ENCODE data around the gene GRK5.

Gene GRK5

GRCh38 chr10:119243488-119243887 is 36.1 kb downstream of the GRK5 start:
- H3K27ac ChIP-seq (ENCODE audit: low read depth, low read length): no peak overlapping the region
- no peak overlapping the region for H3K9ac ChIP-seq (ENCODE audit: low read length)
- H3K27me3 ChIP-seq (ENCODE audit: control insufficient read depth in 1 of 2, insufficient read depth in 2 of 2, low read length in 2 of 2): no peaks in the 10 kb centered on the region
- no peaks in the 10 kb centered on the region for H3K36me3 ChIP-seq (ENCODE audit: insufficient read depth, low read length)
- H3K9me3 ChIP-seq (ENCODE audit: low read length): no peaks in the 10 kb centered on the region
- peaks cover 37% of the 10 kb centered on the region for H3K4me1 ChIP-seq (ENCODE audit: insufficient read depth, low read length)
- no peak overlapping the region for H3K4me3 ChIP-seq (ENCODE audit: low read depth in 1 of 2, low read length in 2 of 2)

- Histone ChIP-seq H3K27ac (ENCODE audit: low read depth, low read length) (no peak overlapping the region), H3K4me1 (ENCODE audit: insufficient read depth, low read length) (peaks cover 34% of the 10 kb centered on the region), H3K9me3 (ENCODE audit: low read length) (no peaks in the 10 kb centered on the region), H3K27me3 (ENCODE audit: control insufficient read depth in 1 of 2, insufficient read depth in 2 of 2, low read length in 2 of 2) (no peaks in the 10 kb centered on the region), H3K9ac (ENCODE audit: low read length) (no peak overlapping the region), H3K4me3 (ENCODE audit: low read depth in 1 of 2, low read length in 2 of 2) (no peak overlapping the region), H3K36me3 (ENCODE audit: insufficient read depth, low read length) (no peaks in the 10 kb centered on the region)
Measured at GRCh38 chr10:119243967-119244366, 36.6 kb downstream of the GRK5 start.

- Histone ChIP-seq H3K4me3 (ENCODE audit: low read depth in 1 of 2, low read length in 2 of 2) (no peak overlapping the region), H3K9ac (ENCODE audit: low read length) (no peak overlapping the region), H3K27me3 (ENCODE audit: control insufficient read depth in 1 of 2, insufficient read depth in 2 of 2, low read length in 2 of 2) (no peaks in the 10 kb centered on the region), H3K36me3 (ENCODE audit: insufficient read depth, low read length) (no peaks in the 10 kb centered on the region), H3K4me1 (ENCODE audit: insufficient read depth, low read length) (peaks cover 41% of the 10 kb centered on the region), H3K9me3 (ENCODE audit: low read length) (no peaks in the 10 kb centered on the region), H3K27ac (ENCODE audit: low read depth, low read length) (no peak overlapping the region)
Measured at GRCh38 chr10:119245272-119245671, 37.9 kb downstream of the GRK5 start.

GRCh38 chr10:119246862-119247549 is 39.6 kb downstream of the GRK5 start:
- Histone ChIP-seq H3K9ac (ENCODE audit: low read length) (peak overlapping the region; percentile 19), H3K27me3 (ENCODE audit: control insufficient read depth in 1 of 2, insufficient read depth in 2 of 2, low read length in 2 of 2) (no peaks in the 10 kb centered on the region), H3K4me3 (ENCODE audit: low read depth in 1 of 2, low read length in 2 of 2) (peak overlapping the region in 1 of 2 donors; percentile 21), H3K36me3 (ENCODE audit: insufficient read depth, low read length) (no peaks in the 10 kb centered on the region), H3K4me1 (ENCODE audit: insufficient read depth, low read length) (peaks cover 47% of the 10 kb centered on the region), H3K27ac (ENCODE audit: low read depth, low read length) (peak overlapping the region; percentile 57), H3K9me3 (ENCODE audit: low read length) (no peaks in the 10 kb centered on the region)

GRCh38 chr10:119247550-119247894 is 40.2 kb downstream of the GRK5 start:
- peaks cover 50% of the 10 kb centered on the region for H3K4me1 ChIP-seq (ENCODE audit: insufficient read depth, low read length)
- H3K9me3 ChIP-seq (ENCODE audit: low read length): no peaks in the 10 kb centered on the region
- no peaks in the 10 kb centered on the region for H3K27me3 ChIP-seq (ENCODE audit: control insufficient read depth in 1 of 2, insufficient read depth in 2 of 2, low read length in 2 of 2)
- H3K27ac ChIP-seq (ENCODE audit: low read depth, low read length): no peak overlapping the region
- H3K36me3 ChIP-seq (ENCODE audit: insufficient read depth, low read length): no peaks in the 10 kb centered on the region
- no peak overlapping the region for H3K9ac ChIP-seq (ENCODE audit: low read length)
- H3K4me3 ChIP-seq (ENCODE audit: low read depth in 1 of 2, low read length in 2 of 2): no peak overlapping the region

GRCh38 chr10:119248184-119248583 is 40.8 kb downstream of the GRK5 start:
- Histone ChIP-seq H3K9ac (ENCODE audit: low read length) (no peak overlapping the region), H3K4me1 (ENCODE audit: insufficient read depth, low read length) (peaks cover 57% of the 10 kb centered on the region), H3K36me3 (ENCODE audit: insufficient read depth, low read length) (no peaks in the 10 kb centered on the region), H3K27me3 (ENCODE audit: control insufficient read depth in 1 of 2, insufficient read depth in 2 of 2, low read length in 2 of 2) (no peaks in the 10 kb centered on the region), H3K9me3 (ENCODE audit: low read length) (no peaks in the 10 kb centered on the region), H3K4me3 (ENCODE audit: low read depth in 1 of 2, low read length in 2 of 2) (no peak overlapping the region), H3K27ac (ENCODE audit: low read depth, low read length) (peak overlapping the region; percentile 15)

- Histone ChIP-seq H3K4me3 (ENCODE audit: low read depth in 1 of 2, low read length in 2 of 2) (no peak overlapping the region), H3K27ac (ENCODE audit: low read depth, low read length) (peak overlapping the region; percentile 15), H3K4me1 (ENCODE audit: insufficient read depth, low read length) (peaks cover 62% of the 10 kb centered on the region), H3K27me3 (ENCODE audit: control insufficient read depth in 1 of 2, insufficient read depth in 2 of 2, low read length in 2 of 2) (no peaks in the 10 kb centered on the region), H3K9me3 (ENCODE audit: low read length) (no peaks in the 10 kb centered on the region), H3K9ac (ENCODE audit: low read length) (no peak overlapping the region), H3K36me3 (ENCODE audit: insufficient read depth, low read length) (no peaks in the 10 kb centered on the region)
Measured at GRCh38 chr10:119248681-119249080, 41.3 kb downstream of the GRK5 start.

GRCh38 chr10:119250641-119251314 is 43.4 kb downstream of the GRK5 start:
- H3K36me3 ChIP-seq (ENCODE audit: insufficient read depth, low read length): no peaks in the 10 kb centered on the region
- no peak overlapping the region for H3K9ac ChIP-seq (ENCODE audit: low read length)

GRCh38 chr10:119251315-119251708 is 43.9 kb downstream of the GRK5 start:
- Histone ChIP-seq H3K4me1 (ENCODE audit: insufficient read depth, low read length) (peaks cover 83% of the 10 kb centered on the region), H3K27ac (ENCODE audit: low read depth, low read length) (peak overlapping the region; percentile 89), H3K27me3 (ENCODE audit: control insufficient read depth in 1 of 2, insufficient read depth in 2 of 2, low read length in 2 of 2) (no peaks in the 10 kb centered on the region), H3K4me3 (ENCODE audit: low read depth in 1 of 2, low read length in 2 of 2) (peak overlapping the region in 1 of 2 donors; percentile 17), H3K36me3 (ENCODE audit: insufficient read depth, low read length) (no peaks in the 10 kb centered on the region), H3K9ac (ENCODE audit: low read length) (no peak overlapping the region), H3K9me3 (ENCODE audit: low read length) (no peaks in the 10 kb centered on the region)

More at GRCh38 chr10:119250641-119251314, 43.4 kb downstream of the GRK5 start:
- Histone ChIP-seq H3K4me3 (ENCODE audit: low read depth in 1 of 2, low read length in 2 of 2) (peak overlapping the region in 1 of 2 donors; percentile 17), H3K27ac (ENCODE audit: low read depth, low read length) (peak overlapping the region; percentile 89), H3K9me3 (ENCODE audit: low read length) (no peaks in the 10 kb centered on the region), H3K27me3 (ENCODE audit: control insufficient read depth in 1 of 2, insufficient read depth in 2 of 2, low read length in 2 of 2) (no peaks in the 10 kb centered on the region), H3K4me1 (ENCODE audit: insufficient read depth, low read length) (peaks cover 83% of the 10 kb centered on the region)

- Histone ChIP-seq H3K36me3 (ENCODE audit: insufficient read depth, low read length) (no peaks in the 10 kb centered on the region), H3K4me1 (ENCODE audit: insufficient read depth, low read length) (peaks cover 75% of the 10 kb centered on the region), H3K9me3 (ENCODE audit: low read length) (no peaks in the 10 kb centered on the region), H3K4me3 (ENCODE audit: low read depth in 1 of 2, low read length in 2 of 2) (peak overlapping the region in 1 of 2 donors; percentile 18), H3K9ac (ENCODE audit: low read length) (no peak overlapping the region), H3K27ac (ENCODE audit: low read depth, low read length) (peak overlapping the region; percentile 89), H3K27me3 (ENCODE audit: control insufficient read depth in 1 of 2, insufficient read depth in 2 of 2, low read length in 2 of 2) (no peaks in the 10 kb centered on the region)
Measured at GRCh38 chr10:119252051-119252465, 44.7 kb downstream of the GRK5 start.

GRCh38 chr10:119252470-119253151 is 45.2 kb downstream of the GRK5 start:
- H3K36me3 ChIP-seq (ENCODE audit: insufficient read depth, low read length): no peaks in the 10 kb centered on the region
- peaks cover 70% of the 10 kb centered on the region for H3K4me1 ChIP-seq (ENCODE audit: insufficient read depth, low read length)
- H3K9ac ChIP-seq (ENCODE audit: low read length): peak overlapping the region; percentile 46
- H3K9me3 ChIP-seq (ENCODE audit: low read length): no peaks in the 10 kb centered on the region
- peak overlapping the region; percentile 89 for H3K27ac ChIP-seq (ENCODE audit: low read depth, low read length)
- H3K27me3 ChIP-seq (ENCODE audit: control insufficient read depth in 1 of 2, insufficient read depth in 2 of 2, low read length in 2 of 2): no peaks in the 10 kb centered on the region
- H3K4me3 ChIP-seq (ENCODE audit: low read depth in 1 of 2, low read length in 2 of 2): peak overlapping the region in 1 of 2 donors; percentile 28
